GM21825 (cell line): ENCODE results near the gene CCNJL.
"Not testable (repeated sequence)": the region's sequence is repeated elsewhere in the genome, so short reads cannot be mapped to it uniquely, and the experiment has no call there.

Experiments
- ATAC-seq: cut with Tn5 transposase; IDR thresholded peaks from one replicate; pipeline ENCODE4 v1.9.1; 2021; ENCODE audit warnings: mild to moderate bottlenecking, moderate library complexity; ENCODE audit not compliant: unreplicated experiment

The CCNJL gene

DNA sequence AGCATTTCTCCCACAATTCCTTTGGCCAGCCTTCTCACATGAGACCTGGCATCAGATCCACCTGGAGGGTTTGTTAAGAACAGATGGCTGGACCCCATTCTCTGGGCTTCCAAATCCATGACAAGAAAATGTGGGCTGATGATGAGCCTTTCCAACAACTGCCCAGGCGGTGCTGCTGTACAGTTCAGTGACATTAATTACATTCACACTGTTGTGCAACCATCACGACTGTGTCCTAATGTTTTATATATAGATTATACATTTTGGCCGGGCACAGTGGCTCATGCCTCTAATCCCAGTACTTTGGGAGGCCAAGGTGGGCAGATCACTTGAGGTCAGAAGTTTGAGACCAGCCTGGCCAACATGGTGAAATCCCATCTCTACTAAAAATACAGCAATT lies 22.4 kb upstream of the CCNJL start:
- ATAC-seq = not testable (repeated sequence)

GRCh38 chr5:160333721-160334120 lies 21.4 kb upstream of the CCNJL start:
- ATAC-seq = no peak

DNA sequence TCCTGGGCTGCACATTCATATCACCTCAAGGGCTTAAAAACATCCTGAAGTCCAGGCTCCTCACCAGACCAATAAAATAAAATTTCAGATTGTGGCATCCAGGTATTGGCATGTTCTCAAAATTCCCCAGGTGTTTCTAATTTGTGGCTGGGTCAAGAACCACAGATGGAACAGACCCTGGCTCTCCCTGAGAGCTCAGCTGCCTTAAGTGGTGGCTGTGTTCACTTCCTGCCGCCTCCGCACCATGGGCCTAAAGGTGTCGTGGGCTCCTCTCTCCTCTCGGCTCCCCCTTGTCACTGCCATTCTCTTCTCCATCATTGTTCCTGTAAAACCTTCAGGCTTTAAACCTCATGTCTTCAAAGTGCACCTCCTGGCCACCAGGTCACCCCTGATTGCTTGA lies 17.8 kb upstream of the CCNJL start:
- no peak for ATAC-seq

DNA sequence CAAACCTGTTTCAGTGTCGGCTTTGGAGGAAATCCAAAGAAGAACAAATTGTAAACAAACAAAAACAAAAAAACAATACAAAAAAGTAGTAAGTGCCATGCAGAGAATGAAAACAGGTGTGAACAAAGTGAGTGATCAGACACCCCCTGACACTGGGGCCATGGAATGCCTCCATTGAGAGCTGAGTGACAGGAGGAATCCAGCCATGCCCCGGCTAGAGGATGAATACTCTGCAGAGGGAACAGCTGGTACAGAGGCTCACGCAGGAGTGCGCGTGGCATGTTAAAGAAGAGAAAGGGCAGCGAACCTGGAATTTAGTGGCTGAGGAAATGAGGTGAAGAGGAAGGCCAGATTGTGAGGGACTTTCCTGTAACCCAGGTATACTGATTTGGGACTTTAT lies 15.5 kb upstream of the CCNJL start:
- ATAC-seq = no peak

DNA sequence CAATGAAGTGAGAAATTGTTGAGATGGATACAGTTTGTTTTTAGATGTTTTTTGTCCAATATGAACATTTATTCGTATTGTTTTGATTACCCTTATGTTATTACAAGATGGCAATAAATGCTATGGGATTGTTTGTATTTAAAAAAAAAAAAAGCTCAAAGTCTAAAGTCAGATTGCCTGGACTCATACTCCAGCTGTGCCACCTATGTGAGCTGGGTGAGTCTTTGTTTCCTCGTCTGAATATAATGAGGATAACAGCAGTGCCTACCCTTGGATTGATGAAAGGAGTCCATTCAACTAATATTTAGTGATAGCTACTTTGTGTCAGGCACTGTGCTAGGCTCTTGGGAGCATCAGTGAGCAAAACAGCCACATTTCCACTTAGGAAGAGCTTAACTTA lies 14.6 kb upstream of the CCNJL start:
- no peak for ATAC-seq

GRCh38 chr5:160325716-160326115 lies 13.4 kb upstream of the CCNJL start:
- no peak for ATAC-seq

DNA sequence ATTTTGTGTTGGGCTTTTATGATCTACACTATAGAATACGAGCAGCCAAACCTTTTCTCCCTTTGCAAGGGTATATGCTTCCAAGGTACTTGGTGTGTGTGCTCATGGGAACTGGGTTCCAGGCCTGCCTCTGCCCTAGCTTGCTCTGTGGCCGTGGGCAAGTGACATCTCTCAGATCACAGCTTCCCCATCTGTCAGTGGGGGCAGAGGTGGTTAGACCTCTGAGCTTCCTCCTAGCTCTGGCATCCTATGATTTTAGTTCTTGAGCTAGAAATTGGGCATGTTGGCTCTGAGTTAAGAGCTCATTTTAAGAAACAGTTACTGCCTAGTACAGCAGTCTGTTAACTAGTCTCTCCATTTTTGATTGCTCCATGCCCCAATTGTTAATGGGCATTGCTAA lies 12.5 kb upstream of the CCNJL start:
- no peak for ATAC-seq

DNA sequence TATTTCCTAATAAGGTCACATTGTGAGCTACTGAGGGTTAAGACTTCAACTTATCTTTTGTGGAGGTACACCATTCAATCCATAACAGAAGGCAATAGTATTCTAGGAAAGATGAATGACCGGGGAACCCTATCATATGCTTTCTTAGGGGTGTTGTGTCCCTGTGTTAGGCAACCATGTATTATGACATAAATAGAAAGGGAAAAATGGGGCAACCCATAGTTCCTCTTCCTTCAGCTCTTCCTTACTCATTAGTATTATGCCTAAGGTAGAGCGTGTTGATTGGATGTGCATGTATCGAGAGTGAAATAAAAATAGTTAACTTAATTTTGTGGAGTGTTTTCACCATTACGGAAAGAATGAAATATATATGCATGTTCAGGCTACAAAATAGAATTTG lies 6.0 kb upstream of the CCNJL start:
- no peak for ATAC-seq

- no peak for ATAC-seq
Observed at GRCh38 chr5:160317434-160317833, 5.1 kb upstream of the CCNJL start.

GRCh38 chr5:160315968-160316367 lies 3.6 kb upstream of the CCNJL start:
- no peak for ATAC-seq

DNA sequence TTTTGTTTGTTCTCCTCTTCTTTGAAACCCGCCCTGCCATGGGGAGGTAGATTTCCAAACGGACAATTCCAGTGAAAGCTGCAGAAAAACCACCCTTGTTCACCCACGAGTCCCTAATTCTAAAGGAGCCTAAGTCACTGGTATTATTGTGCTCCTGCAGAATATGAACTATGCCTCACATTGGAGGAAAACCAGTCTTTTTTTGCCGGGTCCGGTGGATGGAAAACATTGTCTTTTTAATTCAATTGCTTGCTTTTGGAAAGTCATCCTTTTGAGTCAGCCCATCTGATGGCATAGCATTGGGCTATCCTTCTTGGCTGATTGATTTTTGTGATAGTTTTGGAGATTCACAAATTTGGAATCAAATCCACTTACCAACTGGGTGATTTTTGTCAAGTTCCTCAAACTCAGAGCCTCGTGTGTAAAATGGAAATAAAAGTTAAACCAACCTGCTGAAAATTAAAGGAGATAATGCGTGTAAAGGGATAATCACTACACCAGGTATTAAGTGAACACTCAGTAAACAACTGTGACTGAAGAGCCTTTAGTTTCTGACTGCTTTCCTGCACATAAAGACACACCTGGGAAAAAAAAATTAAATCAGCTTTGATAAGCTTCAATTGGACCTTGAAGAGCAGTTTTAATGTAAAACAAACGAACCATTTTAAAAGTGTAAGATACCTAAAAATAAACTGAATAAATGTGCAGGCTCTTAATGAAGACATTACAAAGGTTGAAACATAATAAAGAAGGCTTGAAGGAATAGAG lies 780 bp upstream of the CCNJL start:
- no peak for ATAC-seq

GRCh38 chr5:160311491-160312133 lies 752 bp downstream of the CCNJL start:
- ATAC-seq = peak; percentile 7

DNA sequence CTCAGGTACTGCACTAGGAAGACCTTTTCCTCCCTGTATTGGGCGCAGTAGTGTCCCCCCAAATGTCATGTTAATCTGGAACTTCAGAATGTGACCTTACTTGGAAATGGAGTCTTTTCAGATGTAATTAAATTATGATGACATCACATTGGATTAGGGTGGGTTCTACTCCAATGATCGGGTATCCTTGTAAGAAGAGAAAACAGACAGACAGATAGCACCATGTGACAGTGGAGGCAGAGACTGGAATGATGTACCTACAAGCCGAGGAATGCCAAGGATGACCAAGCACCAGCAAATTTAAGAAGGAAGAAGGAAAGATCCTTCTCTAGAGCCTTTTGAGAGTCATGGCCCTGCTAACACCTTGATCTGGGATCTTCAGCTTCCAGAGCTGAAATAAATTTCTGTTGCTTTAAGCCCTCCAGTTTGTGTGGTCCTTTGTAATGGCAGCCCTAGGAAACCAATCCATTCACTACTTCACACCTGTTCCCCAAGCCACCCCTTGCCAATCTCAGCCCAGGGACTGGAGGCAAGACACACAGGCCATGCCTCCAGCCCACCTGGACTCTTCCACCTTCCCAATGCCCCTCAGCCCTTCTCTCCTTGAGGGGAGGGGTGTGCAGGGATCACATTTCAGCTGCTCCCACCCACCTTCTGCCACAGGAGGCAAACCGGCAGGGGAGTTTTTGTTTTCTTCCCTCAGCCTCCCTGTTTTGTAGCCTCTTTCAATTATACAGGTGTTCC lies 1.6 kb downstream of the CCNJL start:
- ATAC-seq = no peak

- ATAC-seq = no peak
Observed at GRCh38 chr5:160310140-160310539, 2.2 kb downstream of the CCNJL start.

GRCh38 chr5:160306696-160307095 lies 5.7 kb downstream of the CCNJL start:
- ATAC-seq = no peak

DNA sequence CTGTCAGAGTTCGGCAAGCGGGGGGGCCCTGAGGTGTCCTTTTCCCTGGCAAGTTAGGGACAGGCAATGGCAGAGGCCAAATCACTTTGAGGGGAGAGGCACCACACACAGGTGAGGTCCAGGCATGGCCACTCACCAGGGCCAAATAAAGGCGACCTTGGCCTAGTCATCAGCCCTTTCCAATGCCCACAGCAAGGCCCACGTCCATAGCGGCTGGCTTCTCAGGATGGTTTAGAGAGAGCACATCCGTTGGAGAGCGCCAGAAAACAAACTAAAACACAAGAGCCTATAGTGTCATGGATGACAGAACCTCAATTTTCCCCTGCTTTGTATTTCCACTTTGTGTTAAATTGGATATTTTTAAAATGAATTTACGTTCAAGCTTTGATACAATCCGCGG lies 7.0 kb downstream of the CCNJL start:
- no peak for ATAC-seq

DNA sequence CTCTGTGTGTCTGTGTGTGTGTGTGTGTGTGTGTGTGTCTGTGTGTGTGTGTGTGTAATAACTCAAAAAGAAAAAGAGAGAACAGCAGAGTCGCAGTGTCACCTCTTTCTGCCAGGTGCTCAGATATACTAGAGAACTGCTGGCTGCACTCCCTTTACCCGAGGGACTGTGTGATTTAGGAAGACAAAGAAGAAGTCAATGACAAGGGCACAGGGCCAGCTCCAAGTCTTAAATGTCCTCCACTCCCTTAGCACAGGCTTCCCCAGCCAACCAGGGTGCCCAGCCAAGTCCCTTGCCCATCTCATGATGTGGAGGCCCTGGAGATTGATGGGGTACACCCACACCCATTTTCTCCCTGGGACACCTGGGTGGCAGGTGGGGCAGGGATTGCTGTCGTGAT lies 8.7 kb downstream of the CCNJL start:
- no peak for ATAC-seq

GRCh38 chr5:160298189-160298588 lies 14.2 kb downstream of the CCNJL start:
- no peak for ATAC-seq

DNA sequence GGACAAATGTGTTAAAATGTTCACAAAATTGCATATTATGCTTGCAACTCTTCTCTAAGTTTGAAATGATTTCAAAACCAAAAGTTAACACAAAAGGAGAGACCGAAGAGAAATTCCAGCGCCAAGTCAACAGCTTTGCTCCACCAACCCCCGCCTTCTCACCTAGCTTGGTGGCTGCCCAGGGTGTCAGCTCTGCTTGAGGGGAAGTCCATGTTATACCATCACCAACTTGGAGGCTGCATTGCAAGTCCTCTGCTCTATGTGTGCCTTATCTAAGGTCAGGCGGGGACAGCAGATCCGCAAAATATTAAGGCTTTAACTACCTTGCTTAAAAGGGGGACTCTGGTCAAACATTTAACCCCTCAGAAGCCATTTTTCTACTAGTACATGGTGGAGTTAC lies 14.6 kb downstream of the CCNJL start:
- no peak for ATAC-seq

GRCh38 chr5:160297004-160297403 lies 15.4 kb downstream of the CCNJL start:
- ATAC-seq = no peak

- no peak for ATAC-seq
Observed at GRCh38 chr5:160296496-160296895, 15.9 kb downstream of the CCNJL start.
